HG03520 (cell line): ENCODE measurements around the gene PRXL2B.
"Not testable (repeated sequence)": the region's sequence is repeated elsewhere in the genome, so short reads cannot be mapped to it uniquely, and the experiment has no call there.

ENCODE experiments used
- ATAC-seq: cut with Tn5 transposase; IDR thresholded peaks from one replicate; pipeline ENCODE4 v1.9.1; 2021; ENCODE audit warnings: mild to moderate bottlenecking, moderate library complexity; ENCODE audit not compliant: unreplicated experiment

The PRXL2B gene

GRCh38 chr1:2611031-2611501 lies 24.5 kb downstream of the PRXL2B start:
- no peak for ATAC-seq

- no peak for ATAC-seq
Measured at GRCh38 chr1:2611621-2612437, 25.3 kb downstream of the PRXL2B start.

- no peak for ATAC-seq
Measured at GRCh38 chr1:2612591-2613365, 26.2 kb downstream of the PRXL2B start.

- no peak for ATAC-seq
Measured at GRCh38 chr1:2614145-2614544, 27.6 kb downstream of the PRXL2B start.

GRCh38 chr1:2617971-2618470 lies 31.4 kb downstream of the PRXL2B start:
- ATAC-seq = no peak

- ATAC-seq = no peak
Measured at GRCh38 chr1:2623571-2624337, 37.2 kb downstream of the PRXL2B start.

- ATAC-seq = no peak
Measured at GRCh38 chr1:2624735-2625300, 38.2 kb downstream of the PRXL2B start.

GRCh38 chr1:2625311-2625710 lies 38.7 kb downstream of the PRXL2B start:
- ATAC-seq = no peak

GRCh38 chr1:2625748-2626147 lies 39.2 kb downstream of the PRXL2B start:
- not testable (repeated sequence) for ATAC-seq

GRCh38 chr1:2627746-2628145 lies 41.2 kb downstream of the PRXL2B start:
- ATAC-seq = no peak

- ATAC-seq = no peak
Measured at GRCh38 chr1:2628191-2628932, 41.8 kb downstream of the PRXL2B start.

- no peak for ATAC-seq
Measured at GRCh38 chr1:2628933-2629626, 42.5 kb downstream of the PRXL2B start.

GRCh38 chr1:2629627-2630497 lies 43.3 kb downstream of the PRXL2B start:
- no peak for ATAC-seq

GRCh38 chr1:2630498-2631135 lies 44.0 kb downstream of the PRXL2B start:
- no peak for ATAC-seq

GRCh38 chr1:2631136-2632050 lies 44.8 kb downstream of the PRXL2B start:
- no peak for ATAC-seq

- ATAC-seq = no peak
Measured at GRCh38 chr1:2632051-2632430, 45.5 kb downstream of the PRXL2B start.
